ENCODE results near the gene CD44. TPM values are rescaled to one million over a fixed set of nuclear protein-coding genes. Genes with fewer than 3 reads are reported as not detected.

Gene CD44
- total RNA-seq, 1 experiment from 2014 or later, result 6.1 TPM

DNA sequence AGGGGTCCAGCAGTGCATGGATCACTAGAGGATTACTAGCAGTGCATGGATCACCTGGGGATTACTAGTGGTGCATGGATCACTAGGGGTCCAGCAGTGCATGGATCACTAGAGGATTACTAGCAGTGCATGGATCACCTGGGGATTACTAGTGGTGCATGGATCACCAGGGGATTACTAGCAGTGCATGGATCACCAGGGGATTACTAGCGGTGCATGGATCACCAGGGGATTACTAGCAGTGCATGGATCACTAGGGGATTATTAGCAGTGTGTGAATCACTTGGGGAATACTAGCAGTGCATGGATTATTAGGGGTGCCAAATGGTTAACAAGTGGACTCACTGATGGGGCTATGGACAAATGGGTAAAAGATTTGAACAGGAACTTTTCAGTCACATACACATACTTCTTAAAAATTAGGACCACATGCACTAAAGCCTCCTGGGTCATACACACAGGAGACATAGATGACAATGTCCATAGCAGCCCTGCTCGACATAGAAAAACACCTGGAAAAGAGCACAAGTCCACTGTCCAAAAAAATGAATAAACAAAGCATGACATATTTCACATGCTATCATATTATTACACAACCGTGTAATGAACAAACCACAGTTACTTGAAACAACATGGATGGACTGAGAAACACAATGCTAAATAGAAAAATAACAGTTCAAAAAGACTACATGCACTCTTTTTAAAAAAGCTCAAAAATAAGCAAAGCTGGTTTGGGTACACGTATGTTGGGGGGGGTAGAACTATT lies 109.8 kb downstream of the CD44 start:
- Histone ChIP-seq H4K8ac (replicated peaks; ENCODE audit: insufficient read length, low read depth, low read length) (no peak overlapping the region), H3K27ac (ENCODE audit: insufficient read length, low read depth, low read length) (no peak overlapping the region), H3K9ac (ENCODE audit: extremely low read depth, insufficient read length, low read length) (no peak overlapping the region), H3K4me2 (ENCODE audit: insufficient read depth, insufficient read length, low read length) (no peak overlapping the region), H4K20me1 (ENCODE audit: control insufficient read depth, insufficient read depth, insufficient read length) (no peaks in the 10 kb centered on the region), H3K23ac (ENCODE audit: insufficient read length, low read depth, low read length) (no peak overlapping the region), H2BK15ac (ENCODE audit: low read depth, low read length) (no peak overlapping the region), H2AK5ac (ENCODE audit: insufficient read length, low read length) (no peak overlapping the region), H4K91ac (ENCODE audit: insufficient read length, low read depth, low read length) (no peak overlapping the region), H3K4me1 (ENCODE audit: insufficient read depth, low read length) (no peaks in the 10 kb centered on the region), H3K18ac (ENCODE audit: insufficient read length, low read depth, low read length) (no peak overlapping the region), H2BK5ac (ENCODE audit: insufficient read length, low read length) (no peak overlapping the region), H3K56ac (ENCODE audit: insufficient read length, low read depth, low read length) (no peak overlapping the region), H2BK20ac (ENCODE audit: low read depth, low read length, poor library complexity, severe bottlenecking) (no peak overlapping the region), H2AFZ (ENCODE audit: low read length) (no peak overlapping the region), H3K79me2 (ENCODE audit: insufficient read depth, low read length) (no peaks in the 10 kb centered on the region), H3K79me1 (ENCODE audit: insufficient read depth, low read depth, low read length, poor library complexity, severe bottlenecking) (no peaks in the 10 kb centered on the region), H2BK120ac (ENCODE audit: low read depth, low read length, poor library complexity, severe bottlenecking) (no peak overlapping the region), H3K14ac (ENCODE audit: insufficient read depth, low read length) (no peak overlapping the region), H3K23me2 (ENCODE audit: insufficient read length, low read depth, low read length, poor library complexity, severe bottlenecking) (no peaks in the 10 kb centered on the region), H4K5ac (ENCODE audit: insufficient read length, low read depth, low read length) (no peak overlapping the region), H3T11ph (ENCODE audit: low read length) (no peak overlapping the region), H3K4ac (ENCODE audit: low read depth, low read length) (no peak overlapping the region), H3K9me3 (ENCODE audit: control insufficient read depth, low read depth, low read length) (no peaks in the 10 kb centered on the region), H2BK12ac (ENCODE audit: insufficient read length, low read depth, low read length) (no peak overlapping the region), H3K27me3 (ENCODE audit: insufficient read depth, low read length) (no peaks in the 10 kb centered on the region)
- DNase-seq, result no peak
- no peaks in the 10 kb centered on the region for H3K4me1 Mint-ChIP-seq
- H3K9me3 Mint-ChIP-seq, result no peaks in the 10 kb centered on the region
- H3K4me3 Mint-ChIP-seq, result no peak overlapping the region
- no peak for TF ChIP-seq CTCF (conservative IDR thresholded peaks at IDR 0.05)
- no peak overlapping the region for H3K27ac Mint-ChIP-seq
- H3K27me3 Mint-ChIP-seq (ENCODE audit: low read depth), result no peaks in the 10 kb centered on the region
- WGBS (ENCODE audit: extremely low coverage, insufficient read length, low lambda C conversion rate), result no CpG with 5 or more reads among the region's 4 CpGs
- H3K36me3 Mint-ChIP-seq (ENCODE audit: insufficient read depth in 1 of 3, low read depth in 3 of 3), result no peaks in the 10 kb centered on the region
